Measurements from ENCODE around the gene CSNK2A1.

Gene CSNK2A1

GRCh38 chr20:444862-445426 is 98.6 kb downstream of the CSNK2A1 start:
- Histone ChIP-seq H3K27me3 (ENCODE audit: control insufficient read depth, insufficient read depth, low read length) (no peaks in the 10 kb centered on the region), H3K4me1 (ENCODE audit: control insufficient read depth, insufficient read depth, low read length) (peaks cover 5% of the 10 kb centered on the region; the same call in 1 of the 2 replicates), H3K4me3 (ENCODE audit: low read depth, low read length) (no peak overlapping the region), H3K27ac (ENCODE audit: low read depth, low read length) (no peak overlapping the region), H3K9me3 (ENCODE audit: control insufficient read depth, insufficient read depth, low read depth, low read length) (no peaks in the 10 kb centered on the region), H3K36me3 (ENCODE audit: control insufficient read depth, insufficient read depth, low read length) (peaks cover 65% of the 10 kb centered on the region), H3K9ac (ENCODE audit: low read length) (no peak overlapping the region)

- peaks cover 73% of the 10 kb centered on the region for H3K36me3 ChIP-seq (ENCODE audit: control insufficient read depth, insufficient read depth, low read length)
- H3K27me3 ChIP-seq (ENCODE audit: control insufficient read depth, insufficient read depth, low read length): no peaks in the 10 kb centered on the region
- no peak overlapping the region for H3K4me3 ChIP-seq (ENCODE audit: low read depth, low read length)
- no peaks in the 10 kb centered on the region for H3K9me3 ChIP-seq (ENCODE audit: control insufficient read depth, insufficient read depth, low read depth, low read length)
- peaks cover 5% of the 10 kb centered on the region; the same call in 1 of the 2 replicates for H3K4me1 ChIP-seq (ENCODE audit: control insufficient read depth, insufficient read depth, low read length)
- no peak overlapping the region for H3K27ac ChIP-seq (ENCODE audit: low read depth, low read length)
- no peak overlapping the region for H3K9ac ChIP-seq (ENCODE audit: low read length)
Measured at GRCh38 chr20:444117-444516, 99.5 kb downstream of the CSNK2A1 start.

GRCh38 chr20:443223-443775 is 100.3 kb downstream of the CSNK2A1 start:
- H3K36me3 ChIP-seq (ENCODE audit: control insufficient read depth, insufficient read depth, low read length): peaks cover 81% of the 10 kb centered on the region
- H3K27ac ChIP-seq (ENCODE audit: low read depth, low read length): no peak overlapping the region
- H3K9me3 ChIP-seq (ENCODE audit: control insufficient read depth, insufficient read depth, low read depth, low read length): no peaks in the 10 kb centered on the region
- no peak overlapping the region for H3K4me3 ChIP-seq (ENCODE audit: low read depth, low read length)
- no peaks in the 10 kb centered on the region for H3K27me3 ChIP-seq (ENCODE audit: control insufficient read depth, insufficient read depth, low read length)
- H3K4me1 ChIP-seq (ENCODE audit: control insufficient read depth, insufficient read depth, low read length): peaks cover 5% of the 10 kb centered on the region; the same call in 1 of the 2 replicates
- H3K9ac ChIP-seq (ENCODE audit: low read length): no peak overlapping the region

GRCh38 chr20:440636-441035 is 103.0 kb downstream of the CSNK2A1 start:
- no peak overlapping the region for H3K27ac ChIP-seq (ENCODE audit: low read depth, low read length)
- H3K27me3 ChIP-seq (ENCODE audit: control insufficient read depth, insufficient read depth, low read length): peaks cover 16% of the 10 kb centered on the region
- H3K4me3 ChIP-seq (ENCODE audit: low read depth, low read length): no peak overlapping the region
- peaks cover 5% of the 10 kb centered on the region; the same call in 1 of the 2 replicates for H3K4me1 ChIP-seq (ENCODE audit: control insufficient read depth, insufficient read depth, low read length)
- no peaks in the 10 kb centered on the region for H3K9me3 ChIP-seq (ENCODE audit: control insufficient read depth, insufficient read depth, low read depth, low read length)
- peaks cover 91% of the 10 kb centered on the region for H3K36me3 ChIP-seq (ENCODE audit: control insufficient read depth, insufficient read depth, low read length)
- H3K9ac ChIP-seq (ENCODE audit: low read length): no peak overlapping the region

- Histone ChIP-seq H3K4me3 (ENCODE audit: low read depth, low read length) (no peak overlapping the region), H3K9ac (ENCODE audit: low read length) (no peak overlapping the region), H3K9me3 (ENCODE audit: control insufficient read depth, insufficient read depth, low read depth, low read length) (no peaks in the 10 kb centered on the region), H3K36me3 (ENCODE audit: control insufficient read depth, insufficient read depth, low read length) (peaks cover 93% of the 10 kb centered on the region), H3K27me3 (ENCODE audit: control insufficient read depth, insufficient read depth, low read length) (peaks cover 21% of the 10 kb centered on the region), H3K27ac (ENCODE audit: low read depth, low read length) (no peak overlapping the region), H3K4me1 (ENCODE audit: control insufficient read depth, insufficient read depth, low read length) (peaks cover 9% of the 10 kb centered on the region; the same call in 1 of the 2 replicates)
Measured at GRCh38 chr20:440148-440547, 103.4 kb downstream of the CSNK2A1 start.

- no peak overlapping the region for H3K9ac ChIP-seq (ENCODE audit: low read length)
- H3K9me3 ChIP-seq (ENCODE audit: control insufficient read depth, insufficient read depth, low read depth, low read length): no peaks in the 10 kb centered on the region
- H3K4me3 ChIP-seq (ENCODE audit: low read depth, low read length): no peak overlapping the region
- H3K27me3 ChIP-seq (ENCODE audit: control insufficient read depth, insufficient read depth, low read length): peaks cover 27% of the 10 kb centered on the region
- H3K27ac ChIP-seq (ENCODE audit: low read depth, low read length): no peak overlapping the region
- H3K36me3 ChIP-seq (ENCODE audit: control insufficient read depth, insufficient read depth, low read length): peaks cover 82% of the 10 kb centered on the region
- H3K4me1 ChIP-seq (ENCODE audit: control insufficient read depth, insufficient read depth, low read length): peaks cover 12% of the 10 kb centered on the region
Measured at GRCh38 chr20:438571-439469, 104.8 kb downstream of the CSNK2A1 start.

GRCh38 chr20:437787-438486 is 105.7 kb downstream of the CSNK2A1 start:
- Histone ChIP-seq H3K4me1 (ENCODE audit: control insufficient read depth, insufficient read depth, low read length) (peaks cover 12% of the 10 kb centered on the region), H3K9me3 (ENCODE audit: control insufficient read depth, insufficient read depth, low read depth, low read length) (no peaks in the 10 kb centered on the region), H3K9ac (ENCODE audit: low read length) (no peak overlapping the region), H3K36me3 (ENCODE audit: control insufficient read depth, insufficient read depth, low read length) (peaks cover 75% of the 10 kb centered on the region), H3K27ac (ENCODE audit: low read depth, low read length) (no peak overlapping the region), H3K4me3 (ENCODE audit: low read depth, low read length) (no peak overlapping the region), H3K27me3 (ENCODE audit: control insufficient read depth, insufficient read depth, low read length) (peaks cover 36% of the 10 kb centered on the region)

GRCh38 chr20:436476-436875 is 107.1 kb downstream of the CSNK2A1 start:
- H3K9ac ChIP-seq (ENCODE audit: low read length): no peak overlapping the region
- H3K27ac ChIP-seq (ENCODE audit: low read depth, low read length): no peak overlapping the region
- H3K9me3 ChIP-seq (ENCODE audit: control insufficient read depth, insufficient read depth, low read depth, low read length): no peaks in the 10 kb centered on the region
- H3K36me3 ChIP-seq (ENCODE audit: control insufficient read depth, insufficient read depth, low read length): peaks cover 65% of the 10 kb centered on the region
- H3K4me3 ChIP-seq (ENCODE audit: low read depth, low read length): no peak overlapping the region
- peaks cover 40% of the 10 kb centered on the region for H3K27me3 ChIP-seq (ENCODE audit: control insufficient read depth, insufficient read depth, low read length)
- H3K4me1 ChIP-seq (ENCODE audit: control insufficient read depth, insufficient read depth, low read length): peaks cover 12% of the 10 kb centered on the region

- Histone ChIP-seq H3K36me3 (ENCODE audit: control insufficient read depth, insufficient read depth, low read length) (peaks cover 64% of the 10 kb centered on the region), H3K4me3 (ENCODE audit: low read depth, low read length) (no peak overlapping the region), H3K9ac (ENCODE audit: low read length) (no peak overlapping the region), H3K4me1 (ENCODE audit: control insufficient read depth, insufficient read depth, low read length) (peaks cover 12% of the 10 kb centered on the region), H3K27me3 (ENCODE audit: control insufficient read depth, insufficient read depth, low read length) (peaks cover 40% of the 10 kb centered on the region), H3K9me3 (ENCODE audit: control insufficient read depth, insufficient read depth, low read depth, low read length) (no peaks in the 10 kb centered on the region), H3K27ac (ENCODE audit: low read depth, low read length) (no peak overlapping the region)
Measured at GRCh38 chr20:435558-435957, 108.0 kb downstream of the CSNK2A1 start.

- Histone ChIP-seq H3K27me3 (ENCODE audit: control insufficient read depth, insufficient read depth, low read length) (peaks cover 40% of the 10 kb centered on the region), H3K27ac (ENCODE audit: low read depth, low read length) (no peak overlapping the region), H3K4me3 (ENCODE audit: low read depth, low read length) (peak overlapping the region; percentile 15; the same call in 1 of the 2 replicates), H3K36me3 (ENCODE audit: control insufficient read depth, insufficient read depth, low read length) (peaks cover 64% of the 10 kb centered on the region), H3K9me3 (ENCODE audit: control insufficient read depth, insufficient read depth, low read depth, low read length) (no peaks in the 10 kb centered on the region), H3K9ac (ENCODE audit: low read length) (no peak overlapping the region), H3K4me1 (ENCODE audit: control insufficient read depth, insufficient read depth, low read length) (peaks cover 12% of the 10 kb centered on the region)
Measured at GRCh38 chr20:434661-435419, 108.8 kb downstream of the CSNK2A1 start.
